GM19372 (cell line): ENCODE measurements around the gene ZIC3.

Experiments
- ATAC-seq: cut with Tn5 transposase; IDR thresholded peaks from one replicate; pipeline ENCODE4 v1.9.1; 2021; ENCODE audit warnings: mild to moderate bottlenecking, low read depth, moderate library complexity; ENCODE audit not compliant: unreplicated experiment

The ZIC3 gene

GRCh38 chrX:137573324-137574101 lies 7.6 kb downstream of the ZIC3 start:
- ATAC-seq, result no peak

GRCh38 chrX:137574102-137574783 lies 8.3 kb downstream of the ZIC3 start:
- no peak for ATAC-seq

GRCh38 chrX:137574784-137575293 lies 8.9 kb downstream of the ZIC3 start:
- ATAC-seq, result no peak

GRCh38 chrX:137575596-137576255 lies 9.8 kb downstream of the ZIC3 start:
- no peak for ATAC-seq

GRCh38 chrX:137587151-137587550 lies 21.2 kb downstream of the ZIC3 start:
- no peak for ATAC-seq

GRCh38 chrX:137600769-137601168 lies 34.8 kb downstream of the ZIC3 start:
- ATAC-seq, result no peak
